GM23248 (cell line): Measurements from ENCODE around the gene RAB18. TPM values are rescaled to one million over a fixed set of nuclear protein-coding genes. Genes with fewer than 3 reads are reported as not detected.

Source experiments
- DNase-seq: peaks from one replicate; pipeline ENCODE4 v3.0.0-alpha.2; 2015
- H2AFZ ChIP-seq: fragments of 200-600 bp; sonication (generic); 2 replicates; pipeline ENCODE4 v1.6.1; 2016; ENCODE audit warnings: antibody characterized with exemption
- H3F3A ChIP-seq: fragments of 200-600 bp; sonication (generic); 2 replicates; pipeline ENCODE4 v1.6.1; 2016; ENCODE audit warnings: mild to moderate bottlenecking, antibody characterized with exemption, mixed run types; ENCODE audit not compliant: insufficient read depth
- H3K27ac ChIP-seq: fragments of 200-600 bp; sonication (generic); 2 replicates; pipeline ENCODE4 v1.5.1; 2016; ENCODE audit warnings: mild to moderate bottlenecking
- H3K27me3 ChIP-seq: fragments of 200-600 bp; sonication (generic); replicated peaks from 2 replicates; pipeline ENCODE4 v1.6.1; 2016; ENCODE audit warnings: mild to moderate bottlenecking; ENCODE audit not compliant: insufficient read depth
- H3K36me3 ChIP-seq: fragments of 200-600 bp; sonication (generic); 2 replicates; pipeline ENCODE4 v1.6.1; 2016; ENCODE audit warnings: low read depth, mild to moderate bottlenecking
- H3K4me1 ChIP-seq: fragments of 200-600 bp; sonication (generic); 2 replicates; pipeline ENCODE4 v1.6.1; 2016; ENCODE audit warnings: mild to moderate bottlenecking; ENCODE audit not compliant: insufficient read depth
- H3K4me2 ChIP-seq: fragments of 200-600 bp; sonication (generic); one replicate; pipeline ENCODE4 v1.6.1; 2016; ENCODE audit warnings: mild to moderate bottlenecking; ENCODE audit not compliant: unreplicated experiment
- H3K4me3 ChIP-seq: fragments of 200-600 bp; sonication (generic); 2 replicates; pipeline ENCODE4 v1.5.1; 2016; ENCODE audit warnings: mild to moderate bottlenecking
- H3K79me2 ChIP-seq: fragments of 200-600 bp; sonication (generic); 2 replicates; pipeline ENCODE4 v1.6.1; 2016; ENCODE audit warnings: mild to moderate bottlenecking; ENCODE audit not compliant: insufficient read depth
- H3K9ac ChIP-seq: fragments of 200-600 bp; sonication (generic); 2 replicates; pipeline ENCODE4 v1.6.1; 2016; ENCODE audit warnings: mild to moderate bottlenecking
- H3K9me2 ChIP-seq: fragments of 200-600 bp; sonication (generic); 2 replicates; pipeline ENCODE4 v1.6.1; 2016; ENCODE audit warnings: mixed run types, mild to moderate bottlenecking, moderate library complexity; ENCODE audit not compliant: insufficient read depth
- H3K9me3 ChIP-seq: fragments of 200-600 bp; sonication (generic); one replicate; pipeline ENCODE4 v1.6.1; 2017; ENCODE audit warnings: low read depth
- H4K20me1 ChIP-seq: fragments of 200-600 bp; sonication (generic); 2 replicates; pipeline ENCODE4 v1.6.0; 2016; ENCODE audit not compliant: insufficient read depth
- EZH2 ChIP-seq: fragments of 200-600 bp; sonication (generic); IDR thresholded peaks from 2 replicates; pipeline ENCODE4 v1.6.1; 2018; ENCODE audit warnings: antibody characterized with exemption, mild to moderate bottlenecking; ENCODE audit not compliant: insufficient read depth, poor library complexity, severe bottlenecking
- EZH2phosphoT487 ChIP-seq: fragments of 200-600 bp; sonication (generic); IDR thresholded peaks from 2 replicates; pipeline ENCODE4 v1.6.1; 2018; ENCODE audit warnings: antibody characterized with exemption, moderate library complexity, mild to moderate bottlenecking, low read depth; ENCODE audit not compliant: insufficient read depth
- WGBS, 2 experiments: methylation state at CpG; one replicate each; pipeline ENCODE4 v1.1.6; 2015 to 2017; ENCODE audit warnings: low lambda C conversion rate in 2 of 2, low coverage in 1 of 2; ENCODE audit errors: missing lambda C conversion rate in 2 of 2; 5-methylcytosine and 5-hydroxymethylcytosine counted together
- in situ Hi-C: fragments of 300-500 bp; cut with MboI; formaldehyde crosslinking; loops from 2 replicates; pipeline ENCODE4 v1.15.0; 2020
- polyA plus RNA-seq: library from polyadenylated mRNA; unstranded; fragments of >200 nt; fragmentation: Nextera tagmentation; extraction: Ambion mirVana; gene quantifications from 2 replicates; pipeline ENCODE4 v1.2.1, GENCODE V29; 2016
- total RNA-seq: library from RNA; depleted of rRNA; stranded (reverse); fragments of >200 nt; shearing (Covaris generic); gene quantifications from 2 replicates; pipeline ENCODE4 v1.2.3, GENCODE V29; 2014

RAB18 gene
- total and polyA plus RNA-seq, 2 experiments from 2014 or later, result 57.7 to 221 TPM

GRCh38 chr10:27542812-27543211, 38.7 kb downstream of the RAB18 start:
- Histone ChIP-seq H3K9me3 (no peaks in the 10 kb centered on the region), H3K4me3 (no peak overlapping the region), H3K4me2 (peak overlapping the region; percentile 24), H3K27ac (no peak overlapping the region), H3K36me3 (peaks cover 50% of the 10 kb centered on the region), H2AFZ (no peak overlapping the region), H3K79me2 (peaks cover 44% of the 10 kb centered on the region), H3K27me3 (no peaks in the 10 kb centered on the region), H3K4me1 (peaks cover 7% of the 10 kb centered on the region), H3F3A (peaks cover 29% of the 10 kb centered on the region), H3K9ac (no peak overlapping the region), H3K9me2 (no peaks in the 10 kb centered on the region), H4K20me1 (no peaks in the 10 kb centered on the region)
- peak; percentile 75 for DNase-seq
- in situ Hi-C loops, result no loop called here
- WGBS, 2 experiments, result 21 to 26% methylated on average over 2 of the region's 2 CpGs
- TF ChIP-seq EZH2phosphoT487 (no peak), EZH2 (no peak)

- DNase-seq, result no peak
Measured at GRCh38 chr10:27547047-27547446, 42.9 kb downstream of the RAB18 start.

GRCh38 chr10:27547482-27547881, 43.4 kb downstream of the RAB18 start:
- WGBS, 2 experiments, result 96 to 97% methylated on average over 3 of the region's 3 CpGs
- no peak overlapping the region for H3K4me3 ChIP-seq
- TF ChIP-seq EZH2phosphoT487 (no peak), EZH2 (no peak)
- H3K4me1 ChIP-seq, result peaks cover 7% of the 10 kb centered on the region
- H3K27me3 ChIP-seq, result no peaks in the 10 kb centered on the region
- H3K4me2 ChIP-seq, result no peak overlapping the region
- H4K20me1 ChIP-seq, result no peaks in the 10 kb centered on the region
- in situ Hi-C loops, result no loop called here
- H3K9me2 ChIP-seq, result no peaks in the 10 kb centered on the region
- no peak overlapping the region for H3K27ac ChIP-seq
- H3K9ac ChIP-seq, result no peak overlapping the region
- no peak for DNase-seq
- peaks cover 21% of the 10 kb centered on the region; the same call in 1 of the 2 replicates for H3K36me3 ChIP-seq
- no peak overlapping the region for H2AFZ ChIP-seq
- peaks cover 18% of the 10 kb centered on the region; the same call in 1 of the 2 replicates for H3F3A ChIP-seq
- no peaks in the 10 kb centered on the region for H3K9me3 ChIP-seq
- H3K79me2 ChIP-seq, result 0 out of 2 replicates have a peak, but pooled peaks cover 9% of the 10 kb centered on the region

More at GRCh38 chr10:27547047-27547446, 42.9 kb downstream of the RAB18 start:
- no peak overlapping the region for H3K27ac ChIP-seq
- no peak overlapping the region for H2AFZ ChIP-seq
- H3K4me1 ChIP-seq, result peaks cover 7% of the 10 kb centered on the region
- H3K9ac ChIP-seq, result no peak overlapping the region
- TF ChIP-seq EZH2 (no peak), EZH2phosphoT487 (no peak)
- peaks cover 22% of the 10 kb centered on the region; the same call in 1 of the 2 replicates for H3F3A ChIP-seq
- H3K36me3 ChIP-seq, result peaks cover 25% of the 10 kb centered on the region; the same call in 1 of the 2 replicates
- no peak overlapping the region for H3K4me3 ChIP-seq
- 42 to 57% methylated on average over 2 of the region's 2 CpGs for WGBS, 2 experiments
- no peaks in the 10 kb centered on the region for H3K9me3 ChIP-seq
- H3K27me3 ChIP-seq, result no peaks in the 10 kb centered on the region
- H4K20me1 ChIP-seq, result no peaks in the 10 kb centered on the region
- H3K4me2 ChIP-seq, result no peak overlapping the region
- H3K9me2 ChIP-seq, result no peaks in the 10 kb centered on the region
- in situ Hi-C loops, result no loop called here
- H3K79me2 ChIP-seq, result 0 out of 2 replicates have a peak, but pooled peaks cover 9% of the 10 kb centered on the region

- Histone ChIP-seq H3K9ac (no peak overlapping the region), H4K20me1 (no peaks in the 10 kb centered on the region), H3K9me2 (no peaks in the 10 kb centered on the region), H3K27ac (no peak overlapping the region), H3K4me2 (no peak overlapping the region), H2AFZ (no peak overlapping the region), H3K27me3 (no peaks in the 10 kb centered on the region), H3F3A (peaks cover 24% of the 10 kb centered on the region), H3K4me1 (no peaks in the 10 kb centered on the region), H3K79me2 (no peaks in the 10 kb centered on the region), H3K36me3 (no peaks in the 10 kb centered on the region), H3K9me3 (no peaks in the 10 kb centered on the region), H3K4me3 (no peak overlapping the region)
- in situ Hi-C loops, result loop anchor here (10.0 kb wide), 1 partner anchor 694 kb away; no protein-coding TSS in a partner anchor
- DNase-seq, result no peak
- 66 to 71% methylated on average over 6 of the region's 6 CpGs for WGBS, 2 experiments
- TF ChIP-seq EZH2 (no peak), EZH2phosphoT487 (no peak)
Measured at GRCh38 chr10:27550823-27551222, 46.7 kb downstream of the RAB18 start.
